HG03280 (cell line): Measurements from ENCODE around the gene SEBOX.
"Not testable (repeated sequence)": the region's sequence is repeated elsewhere in the genome, so short reads cannot be mapped to it uniquely, and the experiment has no call there.

Source experiments
- ATAC-seq: cut with Tn5 transposase; IDR thresholded peaks from one replicate; pipeline ENCODE4 v1.9.1; 2021; ENCODE audit warnings: mild to moderate bottlenecking, moderate library complexity; ENCODE audit not compliant: unreplicated experiment

Gene SEBOX

GRCh38 chr17:28342313-28342712, 22.7 kb downstream of the SEBOX start:
- no peak for ATAC-seq

- no peak for ATAC-seq
Observed at GRCh38 chr17:28341516-28341915, 23.5 kb downstream of the SEBOX start.

- no peak for ATAC-seq
Observed at GRCh38 chr17:28340374-28340773, 24.6 kb downstream of the SEBOX start.

- ATAC-seq: no peak
Observed at GRCh38 chr17:28339431-28339830, 25.6 kb downstream of the SEBOX start.

GRCh38 chr17:28338769-28339212, 26.2 kb downstream of the SEBOX start:
- not testable (repeated sequence) for ATAC-seq

GRCh38 chr17:28338056-28338768, 26.8 kb downstream of the SEBOX start:
- no peak for ATAC-seq

GRCh38 chr17:28335959-28336871, 28.8 kb downstream of the SEBOX start:
- ATAC-seq: no peak

GRCh38 chr17:28335201-28335958, 29.6 kb downstream of the SEBOX start, which contains the start of the genes IFT20 and TNFAIP1:
Gene IFT20 (minus strand): TSS chr17:28335472. CDS start chr17:28331985, 3,487 bp downstream.
Gene TNFAIP1 (plus strand): TSS chr17:28335761. CDS start chr17:28339522, 3,761 bp downstream.
- peak; percentile 97 for ATAC-seq

GRCh38 chr17:28334666-28335200, 30.3 kb downstream of the SEBOX start:
- no peak for ATAC-seq

- ATAC-seq: no peak
Observed at GRCh38 chr17:28334171-28334570, 30.8 kb downstream of the SEBOX start.

- no peak for ATAC-seq
Observed at GRCh38 chr17:28333083-28333746, 31.8 kb downstream of the SEBOX start.

- no peak for ATAC-seq
Observed at GRCh38 chr17:28331891-28332420, 33.0 kb downstream of the SEBOX start.

- no peak for ATAC-seq
Observed at GRCh38 chr17:28330671-28331070, 34.3 kb downstream of the SEBOX start.

GRCh38 chr17:28328325-28328724, 36.7 kb downstream of the SEBOX start:
- no peak for ATAC-seq

- no peak for ATAC-seq
Observed at GRCh38 chr17:28327709-28328108, 37.3 kb downstream of the SEBOX start.

GRCh38 chr17:28327031-28327607, 37.9 kb downstream of the SEBOX start:
- peak; percentile 71 for ATAC-seq

GRCh38 chr17:28326114-28326513, 38.9 kb downstream of the SEBOX start:
- no peak for ATAC-seq

GRCh38 chr17:28325211-28325610, 39.8 kb downstream of the SEBOX start:
- ATAC-seq: no peak

GRCh38 chr17:28324781-28325180, 40.2 kb downstream of the SEBOX start:
- ATAC-seq: no peak
